ENCODE data around the gene GPR156. TPM values are rescaled to one million over a fixed set of nuclear protein-coding genes. Genes with fewer than 3 reads are reported as not detected.

GPR156 gene
- total RNA-seq, 2 donors from 2014 or later = 0.46 to 3.0 TPM

DNA sequence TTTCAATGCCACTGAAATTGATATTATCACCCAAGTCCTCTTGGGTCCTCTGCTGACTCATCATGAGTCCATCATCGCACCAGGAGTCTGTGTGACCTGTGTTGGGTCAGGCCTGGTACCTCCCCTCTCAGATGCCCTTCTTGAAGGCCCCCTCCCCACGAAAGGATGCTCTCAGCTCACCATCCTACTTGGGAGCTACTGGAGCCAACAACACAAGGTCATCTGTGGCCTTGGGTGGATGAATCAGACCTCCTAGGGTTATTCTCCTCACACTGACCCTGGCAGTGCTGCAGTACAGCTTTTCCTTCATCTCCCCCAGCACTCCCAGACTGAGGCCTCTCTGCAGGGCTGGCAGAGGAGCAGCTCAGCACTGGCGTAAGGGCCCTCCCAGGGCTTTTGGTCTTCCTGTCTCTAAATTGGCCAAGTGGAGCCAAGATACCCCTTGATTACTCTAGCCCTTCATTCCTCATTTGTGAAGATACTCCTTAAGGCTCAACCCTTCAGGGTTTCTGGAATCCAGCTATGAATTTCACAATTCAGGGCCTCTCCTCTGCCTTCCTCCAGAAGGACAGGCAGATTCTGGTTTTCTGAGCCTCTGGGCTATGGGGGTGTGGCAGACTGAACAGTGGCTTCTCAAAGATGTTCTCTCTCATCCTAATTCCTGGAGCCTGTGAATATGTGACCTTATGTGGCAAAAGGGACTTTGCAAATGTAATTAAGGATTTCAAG, 110.0 kb downstream of the GPR156 start:
- WGBS = 95% methylated on average over 2 of the region's 3 CpGs
- TF ChIP-seq POLR2AphosphoS5 (IDR thresholded peaks at IDR 0.05) (no peak), POLR2A (IDR thresholded peaks at IDR 0.05) (no peak)
- TF ChIP-seq, protein P1, sequence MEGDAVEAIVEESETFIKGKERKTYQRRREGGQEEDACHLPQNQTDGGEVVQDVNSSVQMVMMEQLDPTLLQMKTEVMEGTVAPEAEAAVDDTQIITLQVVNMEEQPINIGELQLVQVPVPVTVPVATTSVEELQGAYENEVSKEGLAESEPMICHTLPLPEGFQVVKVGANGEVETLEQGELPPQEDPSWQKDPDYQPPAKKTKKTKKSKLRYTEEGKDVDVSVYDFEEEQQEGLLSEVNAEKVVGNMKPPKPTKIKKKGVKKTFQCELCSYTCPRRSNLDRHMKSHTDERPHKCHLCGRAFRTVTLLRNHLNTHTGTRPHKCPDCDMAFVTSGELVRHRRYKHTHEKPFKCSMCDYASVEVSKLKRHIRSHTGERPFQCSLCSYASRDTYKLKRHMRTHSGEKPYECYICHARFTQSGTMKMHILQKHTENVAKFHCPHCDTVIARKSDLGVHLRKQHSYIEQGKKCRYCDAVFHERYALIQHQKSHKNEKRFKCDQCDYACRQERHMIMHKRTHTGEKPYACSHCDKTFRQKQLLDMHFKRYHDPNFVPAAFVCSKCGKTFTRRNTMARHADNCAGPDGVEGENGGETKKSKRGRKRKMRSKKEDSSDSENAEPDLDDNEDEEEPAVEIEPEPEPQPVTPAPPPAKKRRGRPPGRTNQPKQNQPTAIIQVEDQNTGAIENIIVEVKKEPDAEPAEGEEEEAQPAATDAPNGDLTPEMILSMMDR (IDR thresholded peaks at IDR 0.05) = no peak
- Histone ChIP-seq H3K4me3 (no peak overlapping the region), H3K4me1 (replicated peaks) (no peaks in the 10 kb centered on the region), H3K27me3 (replicated peaks; ENCODE audit: insufficient read depth) (no peaks in the 10 kb centered on the region), H3K36me3 (no peaks in the 10 kb centered on the region), H3K27ac (no peak overlapping the region), H3K9me3 (no peaks in the 10 kb centered on the region)
- DNase-seq (ENCODE audit: low spot score) = no peak
- intact Hi-C loops (cut with DNase I) = no loop called here

DNA sequence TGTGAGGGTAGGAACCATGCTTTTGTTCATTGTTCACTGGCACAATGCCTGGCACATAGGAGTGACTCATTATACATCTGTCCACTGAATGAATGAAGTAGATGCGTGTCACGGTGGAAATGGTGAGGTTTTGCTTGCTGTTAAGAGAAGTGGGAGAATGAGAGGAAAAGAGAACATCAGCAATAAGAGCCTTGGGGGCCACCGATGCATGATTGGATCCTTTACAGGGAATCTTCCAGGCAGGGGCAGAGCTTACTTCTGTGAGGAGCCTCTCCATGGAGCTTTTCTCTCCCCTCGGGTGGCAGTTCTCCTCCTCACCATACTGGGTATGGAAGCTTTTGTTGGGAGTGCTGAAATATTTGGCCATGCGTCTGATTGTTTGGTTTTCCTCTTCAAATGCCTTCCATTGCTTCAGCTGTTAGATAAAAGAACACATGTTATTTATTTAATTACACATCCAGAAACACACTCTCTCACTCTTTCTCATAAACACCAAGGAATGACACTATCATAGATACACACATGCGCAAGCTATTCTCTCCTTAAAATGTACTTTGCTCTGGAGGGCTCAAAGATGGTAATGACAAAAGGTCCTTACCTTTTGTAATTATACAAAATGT, 111.9 kb downstream of the GPR156 start:
- H3K27me3 ChIP-seq (replicated peaks; ENCODE audit: insufficient read depth) = no peaks in the 10 kb centered on the region
- no peak for TF ChIP-seq POLR2AphosphoS5 (IDR thresholded peaks at IDR 0.05)
- no peak for TF ChIP-seq POLR2A (IDR thresholded peaks at IDR 0.05)
- TF ChIP-seq, protein P1 (IDR thresholded peaks at IDR 0.05) = no peak
- no peak for DNase-seq (ENCODE audit: low spot score)
- H3K4me3 ChIP-seq = no peak overlapping the region
- 84% methylated on average over 6 of the region's 6 CpGs for WGBS
- H3K27ac ChIP-seq = no peak overlapping the region
- no peaks in the 10 kb centered on the region for H3K4me1 ChIP-seq (replicated peaks)
- intact Hi-C loops (cut with DNase I) = no loop called here
- no peaks in the 10 kb centered on the region for H3K36me3 ChIP-seq
- H3K9me3 ChIP-seq = no peaks in the 10 kb centered on the region

DNA sequence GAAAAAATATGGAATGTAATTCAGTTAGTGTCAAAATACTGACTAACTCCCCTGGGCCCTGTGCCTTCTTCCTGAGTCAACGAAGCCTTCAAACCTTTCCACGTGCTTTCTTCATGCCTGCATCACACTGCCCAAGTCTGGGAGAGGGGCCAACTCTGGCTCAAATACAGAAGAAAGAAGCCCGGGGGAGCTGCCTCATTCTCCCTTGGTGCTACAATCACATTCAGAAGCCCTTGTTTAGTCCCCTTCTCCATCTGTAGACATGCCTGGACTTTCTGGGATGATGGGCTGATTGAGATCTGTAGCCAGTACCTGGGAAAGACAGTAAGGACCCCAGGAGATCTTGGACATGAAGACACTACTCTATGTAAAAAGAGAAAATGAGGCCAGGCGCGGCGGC, 113.0 kb downstream of the GPR156 start:
- no peaks in the 10 kb centered on the region for H3K9me3 ChIP-seq
- no peak overlapping the region for H3K4me3 ChIP-seq
- 50% methylated on average over 6 of the region's 6 CpGs for WGBS
- H3K36me3 ChIP-seq = no peaks in the 10 kb centered on the region
- no peak for DNase-seq (ENCODE audit: low spot score)
- no peaks in the 10 kb centered on the region for H3K27me3 ChIP-seq (replicated peaks; ENCODE audit: insufficient read depth)
- intact Hi-C loops (cut with DNase I) = no loop called here
- no peak overlapping the region for H3K27ac ChIP-seq
- TF ChIP-seq, protein P1 (IDR thresholded peaks at IDR 0.05) = no peak
- H3K4me1 ChIP-seq (replicated peaks) = no peaks in the 10 kb centered on the region

DNA sequence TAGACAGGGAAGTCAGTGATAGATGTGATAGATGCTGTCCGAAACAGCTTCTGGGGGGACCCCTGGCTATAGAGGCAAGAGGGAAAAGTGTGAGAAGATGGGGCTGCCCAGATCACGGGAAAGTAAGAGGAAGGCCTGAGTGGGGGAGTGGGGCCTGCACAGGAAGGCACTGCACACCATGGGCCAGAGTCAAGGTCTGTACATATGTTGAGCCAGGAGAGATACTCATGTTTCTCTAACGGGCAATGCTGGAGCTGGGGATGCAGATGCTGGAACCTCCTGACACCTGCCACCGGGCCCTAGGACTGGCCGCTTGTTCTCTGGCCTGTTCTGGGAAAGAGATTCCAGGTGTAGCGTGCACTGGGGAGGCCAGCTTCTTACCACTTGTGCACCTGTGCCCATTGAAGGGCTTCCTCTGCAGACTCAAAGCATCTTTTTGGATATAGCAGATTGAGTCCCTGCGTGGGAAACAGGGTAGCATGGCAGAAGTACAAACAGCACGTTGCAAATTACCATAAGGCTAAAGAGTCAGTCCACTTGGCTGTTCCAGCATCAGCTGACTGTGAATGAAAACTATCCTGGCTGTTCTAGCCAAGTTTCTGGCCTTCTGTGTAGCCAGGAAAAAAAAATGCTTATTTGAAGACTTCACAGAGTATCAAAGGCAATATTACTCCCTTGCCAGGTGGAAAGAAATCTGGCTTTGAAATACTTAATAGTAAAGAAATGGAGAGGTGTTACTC, 113.7 kb downstream of the GPR156 start:
- TF ChIP-seq POLR2A (IDR thresholded peaks at IDR 0.05) (no peak), POLR2AphosphoS5 (IDR thresholded peaks at IDR 0.05) (no peak)
- TF ChIP-seq, protein P1 (IDR thresholded peaks at IDR 0.05) = no peak
- Histone ChIP-seq H3K4me1 (replicated peaks) (no peaks in the 10 kb centered on the region), H3K27ac (no peak overlapping the region), H3K9me3 (no peaks in the 10 kb centered on the region), H3K36me3 (no peaks in the 10 kb centered on the region), H3K27me3 (replicated peaks; ENCODE audit: insufficient read depth) (no peaks in the 10 kb centered on the region), H3K4me3 (no peak overlapping the region)
- no peak for DNase-seq (ENCODE audit: low spot score)
- WGBS = 74% methylated on average over 8 of the region's 8 CpGs
- intact Hi-C loops (cut with DNase I) = no loop called here
